H1 (cell line): ENCODE data around the gene FES.
"Not testable (repeated sequence)": the region's sequence is repeated elsewhere in the genome, so short reads cannot be mapped to it uniquely, and the experiment has no call there.

ENCODE experiments used
- CEBPB ChIP-seq: IDR thresholded peaks from 2 replicates; pipeline ENCODE4 v1.6.1; 2012; ENCODE audit warnings: low read depth, low read length
- CTCF ChIP-seq, 3 experiments: IDR thresholded peaks; 1 replicate in 2 of 3; 2 replicates in 1 of 3; pipeline versions ENCODE4 v1.5.1 to v1.6.1; 2011; ENCODE audit warnings: low read length in 3 of 3, mild to moderate bottlenecking in 3 of 3, inconsistent platforms in 2 of 3, low read depth in 1 of 3, moderate library complexity in 1 of 3; ENCODE audit not compliant: insufficient read depth in 1 of 3; ENCODE audit errors: control extremely low read depth in 1 of 3
- EP300 ChIP-seq, 2 experiments: IDR thresholded peaks; 1 replicate in 1 of 2; 2 replicates in 1 of 2; pipeline ENCODE4 v1.6.1; 2011 to 2012; ENCODE audit warnings: low read depth in 2 of 2, low read length in 2 of 2, mild to moderate bottlenecking in 2 of 2, borderline replicate concordance in 1 of 2, inconsistent platforms in 1 of 2, moderate library complexity in 1 of 2
- EZH2 ChIP-seq: fragments of 200-600 bp; sonication (generic); IDR thresholded peaks from 2 replicates; pipeline ENCODE4 v1.7.1; 2012; ENCODE audit warnings: low read depth, mild to moderate bottlenecking, moderate library complexity, low read length, inconsistent platforms; ENCODE audit not compliant: severe bottlenecking
- KDM5A ChIP-seq: fragments of 200-600 bp; IDR thresholded peaks from 2 replicates; pipeline ENCODE4 v1.7.1; 2012; ENCODE audit warnings: mild to moderate bottlenecking, low read length, inconsistent platforms, mixed read lengths
- PHF8 ChIP-seq: fragments of 200-600 bp; sonication (generic); conservative IDR thresholded peaks from 2 replicates; pipeline ENCODE4 v1.7.1; 2012; ENCODE audit warnings: low read depth, mild to moderate bottlenecking, inconsistent platforms, low read length, moderate library complexity
- POLR2A ChIP-seq, 2 experiments: IDR thresholded peaks; 1 replicate in 1 of 2; 2 replicates in 1 of 2; pipeline ENCODE4 v1.6.1; 2011; ENCODE audit warnings: low read depth in 2 of 2, low read length in 2 of 2, mild to moderate bottlenecking in 2 of 2; ENCODE audit errors: control extremely low read depth in 1 of 2
- POLR2AphosphoS5 ChIP-seq: IDR thresholded peaks from 2 replicates; pipeline ENCODE4 v1.6.1; 2011; ENCODE audit warnings: low read depth, low read length
- RAD21 ChIP-seq, 2 experiments: IDR thresholded peaks in 1 of 2; conservative IDR thresholded peaks in 1 of 2; 2 replicates each; pipeline ENCODE4 v1.6.1; 2011; ENCODE audit warnings: low read depth in 2 of 2, low read length in 2 of 2, improper control_type of control experiment in 1 of 2, inconsistent platforms in 1 of 2, mild to moderate bottlenecking in 1 of 2, moderate library complexity in 1 of 2
- RBBP5 ChIP-seq: IDR thresholded peaks from 2 replicates; pipeline ENCODE4 v1.7.1; 2012; ENCODE audit warnings: low read depth, mild to moderate bottlenecking, inconsistent platforms, low read length, moderate library complexity, borderline replicate concordance
- RXRA ChIP-seq: IDR thresholded peaks from 2 replicates; pipeline ENCODE4 v1.6.1; 2011; ENCODE audit warnings: low read depth, mild to moderate bottlenecking, low read length, moderate library complexity; ENCODE audit not compliant: insufficient read depth
- YY1 ChIP-seq: IDR thresholded peaks from 2 replicates; pipeline ENCODE4 v1.6.1; 2011; ENCODE audit warnings: low read depth, mild to moderate bottlenecking, low read length
- TF ChIP-seq, protein P1 (sequence below): IDR thresholded peaks from 2 replicates; pipeline ENCODE4 v1.6.1; 2012; ENCODE audit warnings: inconsistent platforms

DNA sequence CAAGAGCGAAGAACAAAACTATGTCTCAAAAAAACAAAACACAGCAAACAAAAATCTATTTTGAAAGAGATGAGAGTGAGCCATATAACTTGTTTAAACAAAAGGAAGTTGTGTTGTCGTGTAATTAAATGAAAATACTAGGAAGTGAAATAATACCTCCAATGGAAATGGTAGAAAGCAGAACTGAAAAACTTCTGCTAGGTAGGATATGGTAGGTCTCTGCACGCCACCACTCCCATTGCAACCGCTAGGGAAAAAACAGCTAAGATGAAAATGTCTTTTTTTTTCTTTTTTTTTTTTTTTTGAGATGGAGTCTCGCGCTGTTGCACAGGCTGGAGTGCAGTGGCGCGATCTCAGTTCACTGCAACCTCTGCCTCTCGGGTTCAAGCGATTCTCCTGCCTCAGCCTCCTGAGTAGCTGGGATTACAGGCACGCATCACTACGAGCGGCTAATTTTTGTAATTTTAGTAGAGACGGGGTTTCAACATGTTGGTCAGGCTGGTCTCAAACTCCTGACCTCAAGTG is 12.9 kb downstream of the FES start:
- not testable (repeated sequence) for TF ChIP-seq CTCF (IDR thresholded peaks at IDR 0.05; ENCODE audit: control extremely low read depth in 1 of 3, insufficient read depth in 1 of 3, low read depth in 1 of 3, low read length in 3 of 3); EZH2; POLR2A (IDR thresholded peaks at IDR 0.05; ENCODE audit: control extremely low read depth in 1 of 2, low read depth in 2 of 2, low read length in 2 of 2); RBBP5; RAD21 (IDR thresholded peaks at IDR 0.05 in 1 of 2, conservative IDR thresholded peaks at IDR 0.05 in 1 of 2; ENCODE audit: low read depth in 2 of 2, low read length in 2 of 2); PHF8; EP300 (IDR thresholded peaks at IDR 0.05; ENCODE audit: borderline replicate concordance in 1 of 2, low read depth in 2 of 2, low read length in 2 of 2); RXRA; CEBPB; KDM5A; YY1; POLR2AphosphoS5
- TF ChIP-seq, protein P1, sequence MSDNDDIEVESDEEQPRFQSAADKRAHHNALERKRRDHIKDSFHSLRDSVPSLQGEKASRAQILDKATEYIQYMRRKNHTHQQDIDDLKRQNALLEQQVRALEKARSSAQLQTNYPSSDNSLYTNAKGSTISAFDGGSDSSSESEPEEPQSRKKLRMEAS = not testable (repeated sequence)
